Choroid plexus epithelial cell (primary cell): ENCODE measurements around the gene KCNMA1.

Experiments
- DNase-seq: peaks from one replicate; pipeline ENCODE4 v3.0.0-alpha.2; 2010; ENCODE audit warnings: low read depth
- H3K4me3 ChIP-seq: 2 replicates; pipeline ENCODE4 v1.5.1; 2011; ENCODE audit warnings: low read depth, mild to moderate bottlenecking, control low read depth, low read length, moderate library complexity
- CTCF ChIP-seq: conservative IDR thresholded peaks from 2 replicates; pipeline ENCODE4 v1.5.1; 2011; ENCODE audit warnings: low read depth, mild to moderate bottlenecking, control low read depth, inconsistent platforms, low read length, moderate library complexity

The KCNMA1 gene

GRCh38 chr10:76910184-76910962 is 727.2 kb downstream of the KCNMA1 start:
- no peak overlapping the region for H3K4me3 ChIP-seq
- no peak for TF ChIP-seq CTCF
- DNase-seq: no peak

GRCh38 chr10:76906256-76906655 is 731.4 kb downstream of the KCNMA1 start:
- no peak for DNase-seq
- TF ChIP-seq CTCF: no peak
- H3K4me3 ChIP-seq: no peak overlapping the region

GRCh38 chr10:76905251-76905650 is 732.4 kb downstream of the KCNMA1 start:
- DNase-seq: no peak
- no peak for TF ChIP-seq CTCF
- no peak overlapping the region for H3K4me3 ChIP-seq

- no peak for DNase-seq
- TF ChIP-seq CTCF: no peak
- H3K4me3 ChIP-seq: no peak overlapping the region
Observed at GRCh38 chr10:76903387-76903945, 734.1 kb downstream of the KCNMA1 start.

- TF ChIP-seq CTCF: peak; percentile 19
- H3K4me3 ChIP-seq: no peak overlapping the region
- peak; percentile 7 for DNase-seq
Observed at GRCh38 chr10:76902949-76903348, 734.7 kb downstream of the KCNMA1 start.

GRCh38 chr10:76901701-76902100 is 735.9 kb downstream of the KCNMA1 start:
- no peak for DNase-seq
- no peak overlapping the region for H3K4me3 ChIP-seq
- no peak for TF ChIP-seq CTCF

GRCh38 chr10:76899490-76899889 is 738.1 kb downstream of the KCNMA1 start:
- H3K4me3 ChIP-seq: no peak overlapping the region
- TF ChIP-seq CTCF: no peak
- no peak for DNase-seq
